RWPE2 (cell line): ENCODE data around the gene SREBF2.

Experiments
- ATAC-seq: fragments of 200-7000 bp; cut with Tn5 transposase; 3 replicates; pipeline ENCODE4 v1.9.1; 2021; ENCODE audit warnings: low read depth
- DNase-seq: peaks from one replicate; pipeline ENCODE4 v3.0.0-alpha.2; 2020; ENCODE audit warnings: low spot score
- H3K27ac ChIP-seq: fragments of 450-650 bp; 2 replicates; pipeline ENCODE4 v1.5.1; 2017; ENCODE audit warnings: mild to moderate bottlenecking; ENCODE audit not compliant: poor library complexity, severe bottlenecking
- H3K27me3 ChIP-seq: fragments of 250-450 bp; sonication (Bioruptor Pico); 2 replicates; pipeline ENCODE4 v1.5.1; 2021; ENCODE audit warnings: mild to moderate bottlenecking, moderate library complexity; ENCODE audit not compliant: insufficient read depth, poor library complexity, severe bottlenecking
- H3K36me3 ChIP-seq: fragments of 250-450 bp; sonication (Bioruptor Pico); 2 replicates; pipeline ENCODE4 v1.5.1; 2020; ENCODE audit warnings: low read depth, mild to moderate bottlenecking, moderate library complexity
- H3K4me1 ChIP-seq: fragments of 250-450 bp; sonication (Bioruptor Pico); 2 replicates; pipeline ENCODE4 v1.5.1; 2021; ENCODE audit warnings: mild to moderate bottlenecking, moderate library complexity; ENCODE audit not compliant: insufficient read depth, poor library complexity, severe bottlenecking
- H3K4me3 ChIP-seq: fragments of 250-450 bp; sonication (Bioruptor Pico); 2 replicates; pipeline ENCODE4 v1.5.1; 2021; ENCODE audit warnings: mild to moderate bottlenecking, moderate library complexity; ENCODE audit not compliant: severe bottlenecking
- H3K9me3 ChIP-seq: fragments of 250-450 bp; sonication (Bioruptor Pico); 2 replicates; pipeline ENCODE4 v1.5.1; 2021; ENCODE audit warnings: mild to moderate bottlenecking, moderate library complexity; ENCODE audit not compliant: severe bottlenecking
- TF ChIP-seq, protein P1 (sequence below): fragments of 450-650 bp; IDR thresholded peaks from one replicate; pipeline ENCODE4 v1.5.1; 2017; ENCODE audit warnings: mild to moderate bottlenecking, moderate library complexity; ENCODE audit not compliant: poor library complexity, severe bottlenecking

The SREBF2 gene

DNA sequence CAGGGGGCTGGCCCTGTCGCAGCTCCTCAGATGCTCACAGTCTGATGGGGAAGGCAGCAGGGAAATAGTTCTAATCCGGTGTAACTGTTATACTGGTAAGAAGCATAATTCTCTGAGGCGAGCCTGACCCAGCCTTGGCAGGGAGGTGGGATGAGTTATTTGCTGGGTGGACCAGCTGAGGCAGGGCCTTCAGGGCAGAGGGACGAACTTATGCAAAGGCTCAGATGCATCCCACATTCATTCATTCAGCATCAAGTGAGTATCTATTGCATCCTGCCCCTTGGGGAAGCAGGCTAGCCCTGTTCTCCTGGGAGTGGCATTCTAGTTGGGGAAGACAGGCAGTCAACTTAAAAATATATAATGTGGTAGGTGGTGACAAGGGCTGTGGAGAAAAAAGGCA, 13.6 kb upstream of the SREBF2 start:
- Histone ChIP-seq H3K4me1 (no peaks in the 10 kb centered on the region), H3K27me3 (no peaks in the 10 kb centered on the region), H3K9me3 (no peaks in the 10 kb centered on the region), H3K27ac (no peak overlapping the region), H3K36me3 (peaks cover 16% of the 10 kb centered on the region), H3K4me3 (no peak overlapping the region)
- no peak for ATAC-seq
- DNase-seq = no peak
- TF ChIP-seq, protein P1, sequence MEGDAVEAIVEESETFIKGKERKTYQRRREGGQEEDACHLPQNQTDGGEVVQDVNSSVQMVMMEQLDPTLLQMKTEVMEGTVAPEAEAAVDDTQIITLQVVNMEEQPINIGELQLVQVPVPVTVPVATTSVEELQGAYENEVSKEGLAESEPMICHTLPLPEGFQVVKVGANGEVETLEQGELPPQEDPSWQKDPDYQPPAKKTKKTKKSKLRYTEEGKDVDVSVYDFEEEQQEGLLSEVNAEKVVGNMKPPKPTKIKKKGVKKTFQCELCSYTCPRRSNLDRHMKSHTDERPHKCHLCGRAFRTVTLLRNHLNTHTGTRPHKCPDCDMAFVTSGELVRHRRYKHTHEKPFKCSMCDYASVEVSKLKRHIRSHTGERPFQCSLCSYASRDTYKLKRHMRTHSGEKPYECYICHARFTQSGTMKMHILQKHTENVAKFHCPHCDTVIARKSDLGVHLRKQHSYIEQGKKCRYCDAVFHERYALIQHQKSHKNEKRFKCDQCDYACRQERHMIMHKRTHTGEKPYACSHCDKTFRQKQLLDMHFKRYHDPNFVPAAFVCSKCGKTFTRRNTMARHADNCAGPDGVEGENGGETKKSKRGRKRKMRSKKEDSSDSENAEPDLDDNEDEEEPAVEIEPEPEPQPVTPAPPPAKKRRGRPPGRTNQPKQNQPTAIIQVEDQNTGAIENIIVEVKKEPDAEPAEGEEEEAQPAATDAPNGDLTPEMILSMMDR = no peak

DNA sequence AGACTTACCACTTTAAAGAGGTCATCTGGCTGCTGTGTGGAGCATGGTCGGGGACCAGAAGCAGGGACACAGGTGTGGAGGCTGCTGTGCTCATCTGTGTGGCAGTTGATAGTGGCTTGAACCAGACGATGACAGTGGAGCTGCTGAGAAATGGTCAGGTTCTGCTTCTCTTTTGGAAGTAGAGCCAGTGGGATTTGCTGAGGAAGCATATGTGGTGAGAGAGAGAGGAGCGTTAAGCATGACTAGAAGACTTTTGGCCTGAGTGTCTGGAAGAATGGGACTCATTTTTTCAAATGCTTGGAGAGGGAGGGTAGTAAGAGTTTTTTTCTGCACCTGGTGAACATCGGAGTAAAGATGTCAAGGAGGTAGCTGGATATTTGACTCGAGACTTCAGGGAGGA, 12.5 kb upstream of the SREBF2 start:
- no peak overlapping the region for H3K4me3 ChIP-seq
- H3K27me3 ChIP-seq = no peaks in the 10 kb centered on the region
- TF ChIP-seq, protein P1 = no peak
- peaks cover 13% of the 10 kb centered on the region for H3K36me3 ChIP-seq
- DNase-seq = no peak
- no peaks in the 10 kb centered on the region for H3K9me3 ChIP-seq
- ATAC-seq = no peak
- no peak overlapping the region for H3K27ac ChIP-seq
- H3K4me1 ChIP-seq = no peaks in the 10 kb centered on the region

DNA sequence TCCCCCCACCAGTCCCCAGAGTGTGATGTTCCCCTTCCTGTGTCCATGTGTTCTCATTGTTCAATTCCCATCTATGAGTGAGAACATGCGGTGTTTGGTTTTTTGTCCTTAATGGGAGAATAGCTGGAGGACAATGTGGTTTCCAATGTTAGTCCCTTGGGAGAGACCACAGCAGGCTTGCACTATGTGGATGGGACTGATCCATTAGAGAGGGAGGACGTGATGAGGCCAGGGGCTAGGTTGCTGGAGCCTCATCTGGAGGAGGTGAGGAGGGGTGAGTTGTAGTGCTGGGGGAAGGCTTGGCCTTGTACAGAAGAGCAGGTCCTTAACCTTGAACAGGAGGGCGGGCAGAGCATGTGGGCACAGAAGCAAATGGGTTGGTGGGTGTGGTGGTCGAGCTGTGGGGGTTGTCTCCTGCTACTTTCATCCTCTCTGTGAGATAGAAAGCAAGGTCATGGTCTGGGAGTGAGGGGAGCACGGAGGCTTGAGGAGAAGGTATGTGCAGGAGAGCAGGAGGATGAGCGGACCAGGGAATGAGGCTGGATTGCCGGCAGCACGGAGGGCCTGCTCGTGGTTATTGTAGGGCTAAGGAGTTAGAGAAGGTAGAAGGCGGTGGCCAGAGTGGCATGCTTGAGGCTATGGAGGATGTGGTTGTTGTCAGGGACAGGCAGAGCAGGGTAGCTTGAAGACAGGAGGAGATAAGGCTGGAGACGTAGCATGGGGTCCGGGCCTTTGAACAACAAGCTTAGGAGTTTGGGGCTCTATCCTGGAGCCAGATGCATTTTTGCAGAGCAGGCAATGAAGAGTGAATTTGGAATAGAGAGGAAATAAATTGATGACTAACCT, 11.2 kb upstream of the SREBF2 start:
- Histone ChIP-seq H3K9me3 (no peaks in the 10 kb centered on the region), H3K4me1 (no peaks in the 10 kb centered on the region), H3K27me3 (no peaks in the 10 kb centered on the region), H3K27ac (no peak overlapping the region), H3K36me3 (peaks cover 8% of the 10 kb centered on the region), H3K4me3 (no peak overlapping the region)
- DNase-seq = no peak
- TF ChIP-seq, protein P1 = no peak
- ATAC-seq = no peak

DNA sequence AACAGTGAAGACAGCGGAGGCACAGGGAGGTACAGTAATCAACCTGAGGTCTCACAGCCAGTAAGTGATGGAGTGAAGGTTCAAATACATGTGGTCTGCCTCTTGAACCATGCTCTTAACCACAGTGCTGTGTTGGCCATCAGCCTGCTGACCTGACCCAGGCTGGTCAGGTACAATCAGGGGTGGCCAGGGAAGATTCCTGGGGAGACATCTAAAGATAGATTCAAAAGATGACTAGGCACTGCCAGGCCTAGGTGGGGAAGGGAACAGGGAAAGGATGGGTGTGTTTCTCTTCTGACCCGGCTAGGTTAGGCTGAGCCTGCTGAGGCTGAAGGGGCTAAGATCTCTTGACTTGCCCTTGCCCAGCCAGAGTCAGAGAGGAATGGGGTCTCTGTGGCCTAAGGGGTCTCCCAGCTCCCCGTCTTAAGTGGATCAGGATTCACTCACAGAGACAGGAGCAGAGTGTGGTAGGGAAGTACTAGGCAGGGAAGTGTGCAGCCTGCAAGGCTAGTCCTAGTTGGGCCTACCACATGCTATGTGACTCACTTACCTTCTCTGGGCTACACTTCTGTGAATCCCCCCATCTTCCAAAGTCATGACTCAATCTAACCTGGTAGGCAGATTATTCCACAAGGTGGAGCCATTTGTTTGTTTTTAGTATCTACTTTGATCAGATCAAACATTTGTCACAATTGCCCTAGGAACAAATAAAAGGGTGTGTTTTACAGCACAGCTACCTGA, 10.4 kb upstream of the SREBF2 start:
- ATAC-seq (peak; percentile 92), DNase-seq (no peak)
- Histone ChIP-seq H3K4me1 (no peaks in the 10 kb centered on the region), H3K27me3 (no peaks in the 10 kb centered on the region), H3K9me3 (no peaks in the 10 kb centered on the region), H3K36me3 (peaks cover 8% of the 10 kb centered on the region), H3K27ac (peak overlapping the region; percentile 9), H3K4me3 (no peak overlapping the region)
- TF ChIP-seq, protein P1 = peak; percentile 75

DNA sequence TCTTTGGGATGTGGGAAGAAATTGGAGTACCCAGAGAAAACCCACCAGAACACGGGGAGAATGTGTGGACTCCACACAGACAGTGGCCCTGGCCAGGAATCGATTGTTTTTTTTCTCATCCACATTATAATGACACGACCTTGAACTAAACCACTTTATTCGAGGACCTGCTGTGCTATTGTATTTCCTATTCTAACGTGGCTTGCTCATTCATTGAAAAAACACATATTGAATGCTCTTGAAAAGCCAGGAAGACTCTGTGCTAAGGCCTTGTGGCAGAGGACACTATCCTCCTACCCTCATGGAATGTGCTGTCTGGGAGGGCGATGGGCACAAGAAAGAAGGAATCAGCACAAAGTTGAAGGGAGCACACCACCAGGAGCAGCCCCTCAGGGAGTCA, 9.1 kb upstream of the SREBF2 start:
- DNase-seq = no peak
- H3K27ac ChIP-seq = no peak overlapping the region
- H3K9me3 ChIP-seq = no peaks in the 10 kb centered on the region
- peaks cover 8% of the 10 kb centered on the region for H3K36me3 ChIP-seq
- no peak overlapping the region for H3K4me3 ChIP-seq
- no peaks in the 10 kb centered on the region for H3K27me3 ChIP-seq
- no peaks in the 10 kb centered on the region for H3K4me1 ChIP-seq
- no peak for ATAC-seq
- TF ChIP-seq, protein P1 = no peak
